Measurements from ENCODE around the gene MUC13.

The MUC13 gene

GRCh38 chr3:124876401-124876878 lies 58.1 kb downstream of the MUC13 start:
- no peak for DNase-seq (ENCODE audit: low read depth)

GRCh38 chr3:124873226-124873625 lies 61.3 kb downstream of the MUC13 start:
- DNase-seq (ENCODE audit: low read depth): no peak

- no peak for DNase-seq (ENCODE audit: low read depth)
These were observed 67.0 kb downstream of the MUC13 start for GRCh38 chr3:124867511-124867910.

- DNase-seq (ENCODE audit: low read depth): no peak
These were observed 72.5 kb downstream of the MUC13 start for GRCh38 chr3:124862006-124862405.

- no peak for DNase-seq (ENCODE audit: low read depth)
These were observed 73.5 kb downstream of the MUC13 start for GRCh38 chr3:124861041-124861440.

GRCh38 chr3:124860599-124860998 lies 74.0 kb downstream of the MUC13 start:
- peak; percentile 91 for DNase-seq (ENCODE audit: low read depth)

- DNase-seq (ENCODE audit: low read depth): peak; percentile 71
These were observed 75.5 kb downstream of the MUC13 start for GRCh38 chr3:124859025-124859424.

- peak; percentile 54 for DNase-seq (ENCODE audit: low read depth)
These were observed 76.3 kb downstream of the MUC13 start for GRCh38 chr3:124858275-124858674.

GRCh38 chr3:124856677-124857076 lies 77.9 kb downstream of the MUC13 start:
- no peak for DNase-seq (ENCODE audit: low read depth)
